HEK293 (cell line): ENCODE data around the gene ZNF8.

Experiments used
- CTCF ChIA-PET: fragments of 350-600 bp; formaldehyde crosslinking; extraction: SDS; loops from one replicate; lab custom pipeline; 2021; ENCODE audit warnings: antibody characterized with exemption; lab: Yijun Ruan, JAX
- POLR2A ChIA-PET: fragments of 300-600 bp; formaldehyde crosslinking; extraction: SDS; loops from one replicate; lab custom pipeline; 2020; ENCODE audit warnings: antibody characterized with exemption, inconsistent platforms; lab: Yijun Ruan, JAX
- H3K27ac ChIP-seq: fragments of 200-500 bp; sonication (Bioruptor generic); 2 replicates; pipeline ENCODE4 v1.5.1; 2014; ENCODE audit warnings: low read depth, low read length, control low read depth, inconsistent platforms; ENCODE audit errors: extremely low read depth
- H3K36me3 ChIP-seq, 2 experiments: fragments of 200-500 bp in 1 of 2; sonication (Bioruptor generic) in 1 of 2; 1 replicate in 1 of 2; 2 replicates in 1 of 2; pipeline ENCODE4 v1.5.1; 2014 to 2017; ENCODE audit warnings: inconsistent platforms in 2 of 2, low read length in 2 of 2; ENCODE audit not compliant: control insufficient read depth in 2 of 2, insufficient read depth in 1 of 2
- H3K4me1 ChIP-seq: fragments of 200-500 bp; sonication (Bioruptor generic); 2 replicates; pipeline ENCODE4 v1.5.1; 2014; ENCODE audit warnings: mild to moderate bottlenecking, low read length, inconsistent platforms; ENCODE audit not compliant: control insufficient read depth, insufficient read depth
- H3K4me3 ChIP-seq: 2 replicates; pipeline ENCODE4 v1.5.1; 2011; ENCODE audit warnings: low read depth, mild to moderate bottlenecking, control low read depth, low read length, moderate library complexity
- H3K9me3 ChIP-seq: fragments of 200-500 bp; sonication (Bioruptor generic); 2 replicates; pipeline ENCODE4 v1.5.1; 2014; ENCODE audit warnings: low read depth, low read length, inconsistent platforms; ENCODE audit not compliant: control insufficient read depth, insufficient read depth
- GLIS2 ChIP-seq: fragments of 450-650 bp; formaldehyde crosslinking; IDR thresholded peaks from 2 replicates; pipeline ENCODE4 v1.5.1; 2016; ENCODE audit warnings: missing biosample characterization, missing genetic modification characterization
- MEIS1 ChIP-seq: sonication (generic); formaldehyde crosslinking; IDR thresholded peaks from 2 replicates; pipeline ENCODE4 v1.8.1; 2022; ENCODE audit warnings: missing genetic modification reagents, mild to moderate bottlenecking, borderline replicate concordance
- ZBTB8A ChIP-seq: fragments of 450-650 bp; formaldehyde crosslinking; IDR thresholded peaks from 2 replicates; pipeline ENCODE4 v1.5.1; 2016; ENCODE audit warnings: missing biosample characterization, missing genetic modification characterization
- ZFP37 ChIP-seq: fragments of 450-650 bp; formaldehyde crosslinking; IDR thresholded peaks from 2 replicates; pipeline ENCODE4 v1.5.1; 2016; ENCODE audit warnings: missing biosample characterization, missing genetic modification characterization
- ZNF157 ChIP-seq: fragments of 450-650 bp; formaldehyde crosslinking; IDR thresholded peaks from 2 replicates; pipeline ENCODE4 v1.5.1; 2016; ENCODE audit warnings: missing biosample characterization, missing genetic modification characterization
- ZNF169 ChIP-seq: fragments of 450-650 bp; formaldehyde crosslinking; IDR thresholded peaks from 2 replicates; pipeline ENCODE4 v1.5.1; 2016; ENCODE audit warnings: missing biosample characterization, missing genetic modification characterization
- ZNF223 ChIP-seq: fragments of 450-650 bp; formaldehyde crosslinking; IDR thresholded peaks from 2 replicates; pipeline ENCODE4 v1.5.1; 2016; ENCODE audit warnings: missing biosample characterization, missing genetic modification characterization
- ZNF341 ChIP-seq: fragments of 450-650 bp; formaldehyde crosslinking; IDR thresholded peaks from 2 replicates; pipeline ENCODE4; 2016; ENCODE audit warnings: low read depth, missing biosample characterization, missing genetic modification characterization
- ZNF37A ChIP-seq: fragments of 450-650 bp; IDR thresholded peaks from 2 replicates; pipeline ENCODE4 v1.5.1; 2018; ENCODE audit warnings: missing biosample characterization, missing genetic modification characterization
- ZNF394 ChIP-seq: fragments of 450-650 bp; formaldehyde crosslinking; IDR thresholded peaks from 2 replicates; pipeline ENCODE4 v1.5.1; 2016; ENCODE audit warnings: missing biosample characterization, missing genetic modification characterization, mild to moderate bottlenecking, moderate library complexity, borderline replicate concordance
- ZNF555 ChIP-seq: fragments of 450-650 bp; formaldehyde crosslinking; conservative IDR thresholded peaks from 2 replicates; pipeline ENCODE4 v1.5.1; 2017; ENCODE audit warnings: missing biosample characterization, mild to moderate bottlenecking, missing genetic modification characterization, inconsistent platforms
- ZNF600 ChIP-seq: fragments of 450-650 bp; formaldehyde crosslinking; IDR thresholded peaks from 2 replicates; pipeline ENCODE4 v1.5.1; 2016; ENCODE audit warnings: missing biosample characterization, missing genetic modification characterization
- ZNF623 ChIP-seq: fragments of 450-650 bp; formaldehyde crosslinking; IDR thresholded peaks from 2 replicates; pipeline ENCODE4 v1.5.1; 2016; ENCODE audit warnings: missing biosample characterization, missing genetic modification characterization
- ZNF624 ChIP-seq: fragments of 450-650 bp; formaldehyde crosslinking; IDR thresholded peaks from 2 replicates; pipeline ENCODE4 v1.5.1; 2017; ENCODE audit warnings: missing biosample characterization, missing genetic modification characterization
- ZSCAN30 ChIP-seq: fragments of 450-650 bp; IDR thresholded peaks from 2 replicates; pipeline ENCODE4 v1.5.1; 2018; ENCODE audit warnings: missing biosample characterization, mild to moderate bottlenecking, missing genetic modification characterization, moderate library complexity
- TF ChIP-seq, protein P1 (sequence below): fragments of 450-650 bp; formaldehyde crosslinking; IDR thresholded peaks from 2 replicates; pipeline ENCODE4 v1.5.1; 2016; ENCODE audit warnings: missing biosample characterization, missing genetic modification characterization
- TF ChIP-seq, protein P2 (sequence below): fragments of 450-650 bp; formaldehyde crosslinking; IDR thresholded peaks from 2 replicates; pipeline ENCODE4 v1.5.1; 2016; ENCODE audit warnings: missing biosample characterization, missing genetic modification characterization, borderline replicate concordance
- TF ChIP-seq, protein P3 (sequence below): fragments of 450-650 bp; formaldehyde crosslinking; IDR thresholded peaks from 2 replicates; pipeline ENCODE4 v1.5.1; 2016; ENCODE audit warnings: missing biosample characterization, missing genetic modification characterization

ZNF8 gene

DNA sequence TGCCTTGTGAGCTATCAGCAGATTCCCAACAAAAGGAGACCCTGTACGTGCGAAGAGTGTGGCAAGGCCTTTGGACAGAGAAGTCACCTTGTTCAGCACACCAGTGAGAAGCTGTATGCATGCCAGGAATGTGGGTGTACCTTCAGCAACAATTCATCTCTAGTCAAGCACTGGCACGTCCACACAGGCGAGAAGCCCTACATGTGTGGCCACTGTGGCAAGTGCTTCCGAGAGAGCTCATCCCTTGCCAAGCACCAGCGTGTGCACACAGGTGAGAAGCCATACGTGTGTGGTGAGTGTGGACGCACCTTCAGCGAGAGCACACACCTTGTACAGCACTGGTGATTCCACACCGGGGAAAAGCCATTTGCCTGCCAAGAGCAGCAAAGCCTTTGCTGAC is 40.5 kb downstream of the ZNF8 start:
- ChIA-PET POLR2A (interaction anchor here (1.3 to 1.6 kb wide), 2 partner anchors 14 to 19 kb away, joined by 3 to 4 read pairs; partner anchors contain the start of gene ERVK3-1), CTCF (no interaction called here)
- H3K36me3 ChIP-seq = peaks cover 14 to 47% of the 10 kb centered on the region in 2 experiments; a peak in 2 of 3 replicates
- no peak overlapping the region for H3K4me3 ChIP-seq
- H3K27ac ChIP-seq = no peak overlapping the region
- no peaks in the 10 kb centered on the region for H3K4me1 ChIP-seq
- TF ChIP-seq ZSCAN30 (tag by site-specific recombination) (no peak), ZNF37A (no peak), MEIS1 (no peak), ZBTB8A (no peak), ZNF600 (tag by site-specific recombination) (no peak), ZNF394 (tag by site-specific recombination) (no peak), GLIS2 (tag by site-specific recombination) (no peak), ZNF341 (tag by site-specific recombination) (no peak), ZNF624 (tag by site-specific recombination) (no peak), ZNF555 (tag by site-specific recombination) (no peak), ZFP37 (tag by site-specific recombination) (no peak), ZNF169 (tag by site-specific recombination) (no peak), ZNF157 (tag by site-specific recombination) (no peak)
- TF ChIP-seq, protein P1, sequence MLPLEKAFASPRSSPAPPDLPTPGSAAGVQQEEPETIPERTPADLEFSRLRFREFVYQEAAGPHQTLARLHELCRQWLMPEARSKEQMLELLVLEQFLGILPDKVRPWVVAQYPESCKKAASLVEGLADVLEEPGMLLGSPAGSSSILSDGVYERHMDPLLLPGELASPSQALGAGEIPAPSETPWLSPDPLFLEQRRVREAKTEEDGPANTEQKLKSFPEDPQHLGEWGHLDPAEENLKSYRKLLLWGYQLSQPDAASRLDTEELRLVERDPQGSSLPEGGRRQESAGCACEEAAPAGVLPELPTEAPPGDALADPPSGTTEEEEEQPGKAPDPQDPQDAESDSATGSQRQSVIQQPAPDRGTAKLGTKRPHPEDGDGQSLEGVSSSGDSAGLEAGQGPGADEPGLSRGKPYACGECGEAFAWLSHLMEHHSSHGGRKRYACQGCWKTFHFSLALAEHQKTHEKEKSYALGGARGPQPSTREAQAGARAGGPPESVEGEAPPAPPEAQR (tag by site-specific recombination) = no peak
- TF ChIP-seq, protein P2, sequence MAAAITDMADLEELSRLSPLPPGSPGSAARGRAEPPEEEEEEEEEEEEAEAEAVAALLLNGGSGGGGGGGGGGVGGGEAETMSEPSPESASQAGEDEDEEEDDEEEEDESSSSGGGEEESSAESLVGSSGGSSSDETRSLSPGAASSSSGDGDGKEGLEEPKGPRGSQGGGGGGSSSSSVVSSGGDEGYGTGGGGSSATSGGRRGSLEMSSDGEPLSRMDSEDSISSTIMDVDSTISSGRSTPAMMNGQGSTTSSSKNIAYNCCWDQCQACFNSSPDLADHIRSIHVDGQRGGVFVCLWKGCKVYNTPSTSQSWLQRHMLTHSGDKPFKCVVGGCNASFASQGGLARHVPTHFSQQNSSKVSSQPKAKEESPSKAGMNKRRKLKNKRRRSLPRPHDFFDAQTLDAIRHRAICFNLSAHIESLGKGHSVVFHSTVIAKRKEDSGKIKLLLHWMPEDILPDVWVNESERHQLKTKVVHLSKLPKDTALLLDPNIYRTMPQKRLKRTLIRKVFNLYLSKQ (tag by site-specific recombination) = no peak
- TF ChIP-seq, protein P3, sequence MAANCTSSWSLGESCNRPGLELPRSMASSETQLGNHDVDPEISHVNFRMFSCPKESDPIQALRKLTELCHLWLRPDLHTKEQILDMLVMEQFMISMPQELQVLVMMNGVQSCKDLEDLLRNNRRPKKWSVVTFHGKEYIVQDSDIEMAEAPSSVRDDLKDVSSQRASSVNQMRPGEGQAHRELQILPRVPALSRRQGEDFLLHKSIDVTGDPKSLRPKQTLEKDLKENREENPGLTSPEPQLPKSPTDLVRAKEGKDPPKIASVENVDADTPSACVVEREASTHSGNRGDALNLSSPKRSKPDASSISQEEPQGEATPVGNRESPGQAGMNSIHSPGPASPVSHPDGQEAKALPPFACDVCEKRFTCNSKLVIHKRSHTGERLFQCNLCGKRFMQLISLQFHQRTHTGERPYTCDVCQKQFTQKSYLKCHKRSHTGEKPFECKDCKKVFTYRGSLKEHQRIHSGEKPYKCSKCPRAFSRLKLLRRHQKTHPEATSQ (tag by site-specific recombination) = no peak
- H3K9me3 ChIP-seq = no peaks in the 10 kb centered on the region

DNA sequence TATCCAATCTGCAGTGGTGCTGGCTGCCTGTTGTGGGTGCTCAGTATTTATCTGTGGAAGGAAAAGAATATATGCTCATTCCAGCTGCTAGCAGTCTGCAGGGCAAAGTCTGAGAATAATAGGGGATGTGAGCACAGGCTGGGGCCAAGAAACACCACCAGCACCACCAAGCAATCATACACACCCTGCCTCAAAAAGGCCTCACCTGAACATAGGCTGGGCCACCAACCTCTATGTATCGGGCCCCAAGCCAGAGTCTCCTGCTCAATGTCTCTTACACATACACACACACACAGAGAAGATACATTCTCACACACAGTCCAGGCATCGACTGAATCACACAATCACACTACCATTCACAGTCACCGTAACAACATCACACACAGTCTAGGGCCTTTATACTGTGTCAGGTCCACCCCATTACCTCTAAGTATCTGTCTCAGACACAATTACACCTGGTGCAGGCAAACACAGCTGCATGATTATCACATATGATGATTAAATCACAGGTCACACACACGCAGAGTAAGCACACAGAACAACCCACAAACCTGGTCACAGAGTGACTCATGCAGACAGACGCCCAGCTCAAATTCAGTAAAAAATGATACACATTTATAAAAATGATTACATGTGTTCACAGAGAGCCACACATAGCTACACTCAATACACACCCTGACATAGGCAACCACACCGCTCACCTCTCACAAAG is 46.7 kb downstream of the ZNF8 start:
- Histone ChIP-seq H3K9me3 (no peaks in the 10 kb centered on the region), H3K36me3 (peaks cover 0 to 15% of the 10 kb centered on the region in 2 experiments; a peak in 2 of 3 replicates)
- CTCF ChIA-PET = interaction anchor here (0.6 to 1.8 kb wide), 4 partner anchors 97 to 250 kb away, joined by 3 to 9 read pairs (median 3); partner anchors contain the start of gene ZBTB45
- TF ChIP-seq ZNF623 (tag by site-specific recombination) = 0 out of 2 replicates have a peak, but pooled peaks have one; percentile 7
- TF ChIP-seq ZNF223 (tag by site-specific recombination) = no peak
- TF ChIP-seq, all 188 proteins: peak for 1
- Histone ChIP-seq H3K27ac (no peak overlapping the region), H3K4me1 (peaks cover 3% of the 10 kb centered on the region; the same call in 1 of the 2 replicates), H3K4me3 (peak overlapping the region; percentile 98)
- POLR2A ChIA-PET = interaction anchor here (0.6 to 2.1 kb wide), 6 partner anchors 20 to 250 kb away, joined by 3 to 21 read pairs (median 6); partner anchors contain the start of genes ERVK3-1, RPS5, ZBTB45 and ZNF274
